Duodenal mucosa (tissue), 2 donors: ENCODE data around the gene SAMD4A.
A peak's percentile ranks its signal among the peaks of the same experiment; 100 is the strongest.
"Not testable (repeated sequence)": the region's sequence is repeated elsewhere in the genome, so short reads cannot be mapped to it uniquely, and the experiment has no call there.

Experiments
- H3K27ac ChIP-seq: one replicate; pipeline ENCODE4 v1.7.0; 2013; ENCODE audit warnings: low read depth, low read length
- H3K27me3 ChIP-seq, 2 donors: one replicate each; pipeline ENCODE4 v1.7.0; 2013; ENCODE audit warnings: low read length in 2 of 2, control low read depth in 1 of 2; ENCODE audit not compliant: insufficient read depth in 2 of 2, control insufficient read depth in 1 of 2
- H3K36me3 ChIP-seq, 2 donors: one replicate each; pipeline ENCODE4 v1.7.0; 2013; ENCODE audit warnings: low read length in 2 of 2, control low read depth in 1 of 2; ENCODE audit not compliant: insufficient read depth in 2 of 2, control insufficient read depth in 1 of 2
- H3K4me1 ChIP-seq, 2 donors: one replicate each; pipeline ENCODE4 v1.7.0; 2013; ENCODE audit warnings: low read length in 2 of 2, control low read depth in 1 of 2; ENCODE audit not compliant: insufficient read depth in 2 of 2, control insufficient read depth in 1 of 2
- H3K4me3 ChIP-seq, 2 donors: one replicate each; pipeline ENCODE4 v1.7.0; 2013; ENCODE audit warnings: low read length in 2 of 2, low read depth in 1 of 2
- H3K9ac ChIP-seq, 2 donors: one replicate each; pipeline ENCODE4 v1.7.0; 2013; ENCODE audit warnings: low read length in 2 of 2, low read depth in 1 of 2
- H3K9me3 ChIP-seq, 2 donors: one replicate each; pipeline ENCODE4 v1.7.0; 2013; ENCODE audit warnings: low read length in 2 of 2, control low read depth in 1 of 2; ENCODE audit not compliant: control insufficient read depth in 1 of 2

The SAMD4A gene

GRCh38 chr14:54801482-54801881 is 234.6 kb downstream of the SAMD4A start:
- H3K4me1 ChIP-seq, H3K4me3 ChIP-seq, H3K36me3 ChIP-seq, H3K27me3 ChIP-seq, H3K9me3 ChIP-seq, H3K27ac ChIP-seq, H3K9ac ChIP-seq: not testable (repeated sequence)

- peaks cover 3 to 7% of the 10 kb centered on the region in 2 donors for H3K4me1 ChIP-seq
- H3K9ac ChIP-seq = no peak overlapping the region
- no peaks in the 10 kb centered on the region for H3K27me3 ChIP-seq
- H3K9me3 ChIP-seq = no peaks in the 10 kb centered on the region
- no peak overlapping the region for H3K4me3 ChIP-seq
- H3K27ac ChIP-seq = no peak overlapping the region
- H3K36me3 ChIP-seq = no peaks in the 10 kb centered on the region
Measured at GRCh38 chr14:54803396-54803795, 236.5 kb downstream of the SAMD4A start.

GRCh38 chr14:54803926-54804537 is 237.1 kb downstream of the SAMD4A start:
- Histone ChIP-seq H3K27me3 (no peaks in the 10 kb centered on the region), H3K9me3 (no peaks in the 10 kb centered on the region), H3K4me1 (peaks cover 3 to 7% of the 10 kb centered on the region in 2 donors), H3K27ac (no peak overlapping the region), H3K9ac (no peak overlapping the region), H3K36me3 (no peaks in the 10 kb centered on the region), H3K4me3 (no peak overlapping the region)

GRCh38 chr14:54804538-54805041 is 237.7 kb downstream of the SAMD4A start:
- no peak overlapping the region for H3K4me3 ChIP-seq
- H3K36me3 ChIP-seq = no peaks in the 10 kb centered on the region
- no peak overlapping the region for H3K27ac ChIP-seq

GRCh38 chr14:54805070-54805444 is 238.1 kb downstream of the SAMD4A start:
- no peak overlapping the region for H3K9ac ChIP-seq
- peaks cover 3 to 7% of the 10 kb centered on the region in 2 donors for H3K4me1 ChIP-seq
- no peak overlapping the region for H3K4me3 ChIP-seq
- no peaks in the 10 kb centered on the region for H3K9me3 ChIP-seq
- H3K27me3 ChIP-seq = no peaks in the 10 kb centered on the region
- H3K27ac ChIP-seq = no peak overlapping the region
- H3K36me3 ChIP-seq = no peaks in the 10 kb centered on the region

More at GRCh38 chr14:54804538-54805041, 237.7 kb downstream of the SAMD4A start:
- Histone ChIP-seq H3K9me3 (no peaks in the 10 kb centered on the region), H3K27me3 (no peaks in the 10 kb centered on the region), H3K4me1 (peaks cover 3 to 7% of the 10 kb centered on the region in 2 donors), H3K9ac (no peak overlapping the region)

GRCh38 chr14:54805445-54806322 is 238.8 kb downstream of the SAMD4A start:
- peak overlapping the region in 1 of 2 donors; percentile 2 for H3K4me3 ChIP-seq
- H3K4me1 ChIP-seq = peaks cover 3 to 7% of the 10 kb centered on the region in 2 donors
- H3K9me3 ChIP-seq = no peaks in the 10 kb centered on the region
- H3K27me3 ChIP-seq = no peaks in the 10 kb centered on the region
- H3K36me3 ChIP-seq = no peaks in the 10 kb centered on the region
- H3K9ac ChIP-seq = peak overlapping the region in 1 of 2 donors; percentile 22
- no peak overlapping the region for H3K27ac ChIP-seq

GRCh38 chr14:54806616-54807015 is 239.7 kb downstream of the SAMD4A start:
- Histone ChIP-seq H3K4me1 (peaks cover 3 to 7% of the 10 kb centered on the region in 2 donors), H3K36me3 (no peaks in the 10 kb centered on the region), H3K4me3 (no peak overlapping the region), H3K27me3 (no peaks in the 10 kb centered on the region), H3K27ac (no peak overlapping the region), H3K9ac (no peak overlapping the region), H3K9me3 (no peaks in the 10 kb centered on the region)

GRCh38 chr14:54807428-54807827 is 240.5 kb downstream of the SAMD4A start:
- no peaks in the 10 kb centered on the region for H3K36me3 ChIP-seq
- H3K27ac ChIP-seq = no peak overlapping the region
- H3K4me3 ChIP-seq = no peak overlapping the region
- peaks cover 3 to 7% of the 10 kb centered on the region in 2 donors for H3K4me1 ChIP-seq
- H3K9me3 ChIP-seq = no peaks in the 10 kb centered on the region
- H3K9ac ChIP-seq = no peak overlapping the region
- no peaks in the 10 kb centered on the region for H3K27me3 ChIP-seq

- Histone ChIP-seq H3K4me3 (no peak overlapping the region), H3K27ac (no peak overlapping the region), H3K4me1 (peaks cover 3 to 7% of the 10 kb centered on the region in 2 donors), H3K27me3 (no peaks in the 10 kb centered on the region), H3K36me3 (no peaks in the 10 kb centered on the region), H3K9me3 (no peaks in the 10 kb centered on the region), H3K9ac (no peak overlapping the region)
Measured at GRCh38 chr14:54807881-54808280, 241.0 kb downstream of the SAMD4A start.
